ENCODE measurements around the gene DIPK1C.

- TF ChIP-seq CTCF (IDR thresholded peaks at IDR 0.05) (no peak), POLR2AphosphoS5 (IDR thresholded peaks at IDR 0.05) (no peak), POLR2A (IDR thresholded peaks at IDR 0.05) (no peak), EP300 (IDR thresholded peaks at IDR 0.05) (no peak)
These were observed 49.2 kb downstream of the DIPK1C start for GRCh38 chr18:74407888-74408287.

Measured in gastroesophageal sphincter (tissue), 3 donors.